Loucy (cell line): ENCODE measurements around the gene SCAP.

Experiments used
- H2AFZ ChIP-seq: fragments of 200-600 bp; sonication (generic); 2 replicates; pipeline ENCODE4 v1.6.0; 2016; ENCODE audit warnings: antibody characterized with exemption, mild to moderate bottlenecking, low read length, moderate library complexity
- H3F3A ChIP-seq: fragments of 200-600 bp; 2 replicates; pipeline ENCODE4 v1.6.0; 2016; ENCODE audit warnings: antibody characterized with exemption, low read depth, mild to moderate bottlenecking
- H3K27me3 ChIP-seq: fragments of 200-600 bp; sonication (generic); 2 replicates; pipeline ENCODE4 v1.6.1; 2014; ENCODE audit warnings: low read length, mild to moderate bottlenecking; ENCODE audit not compliant: insufficient read depth, poor library complexity, severe bottlenecking
- H3K36me3 ChIP-seq: fragments of 200-600 bp; sonication (generic); 2 replicates; pipeline ENCODE4 v1.6.1; 2016; ENCODE audit warnings: low read length; ENCODE audit not compliant: insufficient read depth
- H3K4me1 ChIP-seq: fragments of 200-600 bp; sonication (generic); 2 replicates; pipeline ENCODE4 v1.5.1; 2014; ENCODE audit warnings: low read length, mild to moderate bottlenecking; ENCODE audit not compliant: insufficient read depth, poor library complexity, severe bottlenecking
- H3K4me2 ChIP-seq: fragments of 200-600 bp; sonication (generic); 2 replicates; pipeline ENCODE4 v1.6.0; 2014; ENCODE audit warnings: antibody characterized with exemption, low read length, low read depth, mild to moderate bottlenecking; ENCODE audit not compliant: poor library complexity, severe bottlenecking
- H3K4me3 ChIP-seq: fragments of 200-600 bp; sonication (generic); 2 replicates; pipeline ENCODE4 v1.5.1; 2014; ENCODE audit warnings: low read length, mild to moderate bottlenecking, mixed read lengths; ENCODE audit not compliant: poor library complexity, severe bottlenecking
- H3K79me2 ChIP-seq: fragments of 200-600 bp; sonication (generic); 2 replicates; pipeline ENCODE4 v1.6.1; 2014; ENCODE audit warnings: low read length; ENCODE audit not compliant: insufficient read depth
- H3K9ac ChIP-seq: fragments of 200-600 bp; sonication (generic); 2 replicates; pipeline ENCODE4 v1.6.0; 2014; ENCODE audit warnings: mild to moderate bottlenecking, low read depth, low read length, moderate library complexity; ENCODE audit not compliant: poor library complexity, severe bottlenecking
- H3K9me2 ChIP-seq: fragments of 200-600 bp; sonication (generic); replicated peaks from 2 replicates; pipeline ENCODE4 v1.6.1; 2016; ENCODE audit warnings: low read depth, low read length, mixed read lengths
- H3K9me3 ChIP-seq: fragments of 200-600 bp; sonication (generic); 2 replicates; pipeline ENCODE4 v1.6.1; 2014; ENCODE audit warnings: mild to moderate bottlenecking, antibody characterized with exemption, low read length, low read depth; ENCODE audit not compliant: insufficient read depth
- H4K20me1 ChIP-seq: fragments of 200-600 bp; sonication (generic); 2 replicates; pipeline ENCODE4 v1.6.0; 2014; ENCODE audit warnings: antibody characterized with exemption, low read length, mild to moderate bottlenecking; ENCODE audit not compliant: insufficient read depth, poor library complexity, severe bottlenecking
- CTCF ChIP-seq: fragments of 200-600 bp; sonication (generic); conservative IDR thresholded peaks from 2 replicates; pipeline ENCODE4 v1.5.1; 2014; ENCODE audit warnings: mild to moderate bottlenecking, antibody characterized with exemption, low read length
- EZH2phosphoT487 ChIP-seq: fragments of 200-600 bp; IDR thresholded peaks from 2 replicates; pipeline ENCODE4 v1.6.1; 2018; ENCODE audit warnings: antibody characterized with exemption, mild to moderate bottlenecking, moderate library complexity, borderline replicate concordance

The SCAP gene

GRCh38 chr3:47476330-47476626, 537 bp upstream of the SCAP start:
- H3K4me1 ChIP-seq = peaks cover 26% of the 10 kb centered on the region

GRCh38 chr3:47475029-47475569, 642 bp downstream of the SCAP start:
- H3K79me2 ChIP-seq = peaks cover 51% of the 10 kb centered on the region
- H3K9ac ChIP-seq = peak overlapping the region; percentile 91
- no peaks in the 10 kb centered on the region for H3K9me3 ChIP-seq
- peaks cover 26% of the 10 kb centered on the region for H3K4me1 ChIP-seq
- no peaks in the 10 kb centered on the region for H3K36me3 ChIP-seq
- no peaks in the 10 kb centered on the region for H3F3A ChIP-seq
- H2AFZ ChIP-seq = peak overlapping the region; percentile 88
- H3K27me3 ChIP-seq = no peaks in the 10 kb centered on the region
- H3K4me2 ChIP-seq = peak overlapping the region; percentile 99
- no peaks in the 10 kb centered on the region for H3K9me2 ChIP-seq
- TF ChIP-seq CTCF = no peak
- TF ChIP-seq EZH2phosphoT487 = no peak
- peak overlapping the region; percentile 100 for H3K4me3 ChIP-seq
- H4K20me1 ChIP-seq = peaks cover 31% of the 10 kb centered on the region

More at GRCh38 chr3:47476330-47476626, 537 bp upstream of the SCAP start:
- Histone ChIP-seq H3K79me2 (peaks cover 39% of the 10 kb centered on the region), H3K4me2 (peak overlapping the region; percentile 81), H3K9ac (peak overlapping the region; percentile 89), H3K9me2 (no peaks in the 10 kb centered on the region), H3K4me3 (peak overlapping the region; percentile 100), H2AFZ (peak overlapping the region; percentile 100), H3K9me3 (no peaks in the 10 kb centered on the region), H3K27me3 (no peaks in the 10 kb centered on the region), H4K20me1 (peaks cover 24% of the 10 kb centered on the region), H3K36me3 (no peaks in the 10 kb centered on the region), H3F3A (no peaks in the 10 kb centered on the region)
- no peak for TF ChIP-seq EZH2phosphoT487
- no peak for TF ChIP-seq CTCF

GRCh38 chr3:47473391-47473790, 2.4 kb downstream of the SCAP start:
- H3K4me2 ChIP-seq = peak overlapping the region; percentile 99
- H3K4me3 ChIP-seq = peak overlapping the region; percentile 100
- no peaks in the 10 kb centered on the region for H3K36me3 ChIP-seq
- H3K27me3 ChIP-seq = no peaks in the 10 kb centered on the region
- no peak for TF ChIP-seq CTCF
- TF ChIP-seq EZH2phosphoT487 = no peak
- H3K79me2 ChIP-seq = peaks cover 62% of the 10 kb centered on the region
- no peaks in the 10 kb centered on the region for H3F3A ChIP-seq
- H3K9me3 ChIP-seq = no peaks in the 10 kb centered on the region
- H3K9ac ChIP-seq = no peak overlapping the region
- H2AFZ ChIP-seq = no peak overlapping the region
- H3K4me1 ChIP-seq = peaks cover 26% of the 10 kb centered on the region
- peaks cover 31% of the 10 kb centered on the region for H4K20me1 ChIP-seq
- H3K9me2 ChIP-seq = no peaks in the 10 kb centered on the region
